GM18861 (cell line): ENCODE data around the gene CDC14B.

Experiments used
- ATAC-seq: cut with Tn5 transposase; IDR thresholded peaks from one replicate; pipeline ENCODE4 v1.9.1; 2021; ENCODE audit not compliant: unreplicated experiment

CDC14B gene

GRCh38 chr9:96486386-96487028, 133.1 kb downstream of the CDC14B start:
- ATAC-seq = no peak

GRCh38 chr9:96485280-96485679, 134.4 kb downstream of the CDC14B start:
- ATAC-seq = no peak

- peak; percentile 86 for ATAC-seq
Observed at GRCh38 chr9:96484521-96484931, 135.1 kb downstream of the CDC14B start.

- no peak for ATAC-seq
Observed at GRCh38 chr9:96483733-96484390, 135.8 kb downstream of the CDC14B start.

DNA sequence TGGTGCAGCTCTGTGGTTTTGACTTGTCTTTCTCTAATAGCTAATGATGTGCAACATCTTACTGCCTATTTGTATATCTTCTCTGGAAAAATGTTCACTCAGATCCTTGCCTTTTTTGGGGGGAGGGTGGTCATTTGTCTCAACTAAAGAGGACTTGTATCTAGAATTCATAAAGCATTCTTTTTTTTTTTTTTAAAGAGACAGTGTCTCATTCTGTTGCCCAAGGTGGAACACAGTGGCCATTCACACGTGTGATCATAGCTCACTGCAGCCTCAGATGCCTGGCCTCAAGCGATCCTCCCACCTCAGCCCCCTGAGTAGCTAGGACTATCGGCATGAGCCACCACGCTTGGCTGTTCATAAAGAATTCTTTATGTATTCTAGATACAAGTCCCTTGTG, 136.4 kb downstream of the CDC14B start:
- ATAC-seq = no peak

GRCh38 chr9:96482476-96482875, 137.2 kb downstream of the CDC14B start:
- ATAC-seq = no peak

DNA sequence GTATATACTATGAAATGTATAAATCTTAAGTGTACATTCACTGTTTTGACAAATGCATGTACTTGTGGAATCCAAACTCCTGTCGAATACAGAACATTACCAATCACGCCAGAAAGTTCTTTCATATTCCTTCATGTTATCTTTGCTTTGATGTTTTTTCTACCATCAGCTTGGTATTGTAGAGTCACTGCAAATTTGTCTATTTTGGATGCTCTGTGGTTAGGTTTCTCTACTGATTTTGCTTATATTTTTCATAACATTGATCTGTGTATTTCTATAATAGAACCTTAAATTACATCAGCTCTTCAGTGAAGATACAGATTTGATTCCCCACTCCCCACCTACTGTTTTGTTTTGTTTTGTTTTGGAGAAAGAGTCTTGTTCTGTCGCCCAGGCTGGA, 138.9 kb downstream of the CDC14B start:
- ATAC-seq = no peak

GRCh38 chr9:96478829-96479371, 140.7 kb downstream of the CDC14B start:
- ATAC-seq = peak; percentile 71

GRCh38 chr9:96476591-96476990, 143.1 kb downstream of the CDC14B start:
- ATAC-seq = no peak

GRCh38 chr9:96476013-96476412, 143.6 kb downstream of the CDC14B start:
- no peak for ATAC-seq

DNA sequence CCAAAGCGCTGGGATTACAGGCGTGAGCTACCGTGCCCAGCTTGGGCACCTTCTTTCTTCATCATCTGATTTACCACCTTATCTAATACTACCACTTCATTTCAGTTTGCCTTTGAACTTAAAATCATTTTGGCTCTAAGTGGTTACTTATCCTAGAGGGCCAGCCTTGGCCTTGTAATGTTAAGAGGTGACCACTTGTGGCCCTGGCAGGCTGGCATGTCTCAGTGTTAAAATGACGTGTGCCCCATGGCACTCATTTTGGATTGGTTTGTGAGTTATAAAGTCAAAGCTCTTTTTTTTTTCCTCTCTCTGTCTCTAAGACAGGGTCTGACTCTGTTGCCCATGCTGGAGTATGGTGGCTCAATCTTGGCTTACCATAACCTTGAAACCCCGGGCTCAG, 151.9 kb downstream of the CDC14B start:
- ATAC-seq = no peak

DNA sequence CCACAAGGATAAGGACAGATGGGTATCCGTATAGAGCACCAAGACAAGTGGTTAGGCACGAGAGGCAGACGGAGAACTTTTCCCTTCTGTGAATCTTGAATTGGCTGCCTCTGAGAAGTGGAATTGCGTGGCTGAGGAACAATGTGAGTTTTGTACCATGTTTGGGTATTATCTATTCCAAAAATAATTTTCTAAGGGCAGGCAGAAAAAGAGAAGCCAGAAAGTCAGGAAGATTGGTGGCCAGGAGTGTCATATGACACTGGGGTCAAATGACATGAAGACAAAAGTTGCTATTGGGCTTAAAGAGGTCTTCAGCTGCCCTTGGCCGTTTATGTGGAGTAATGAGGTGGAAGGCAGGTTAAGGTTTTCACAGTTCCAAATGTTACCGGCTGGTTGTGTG, 155.2 kb downstream of the CDC14B start:
- no peak for ATAC-seq

GRCh38 chr9:96462541-96462940, 157.1 kb downstream of the CDC14B start:
- ATAC-seq = no peak

- ATAC-seq = no peak
Observed at GRCh38 chr9:96461336-96461735, 158.3 kb downstream of the CDC14B start.

DNA sequence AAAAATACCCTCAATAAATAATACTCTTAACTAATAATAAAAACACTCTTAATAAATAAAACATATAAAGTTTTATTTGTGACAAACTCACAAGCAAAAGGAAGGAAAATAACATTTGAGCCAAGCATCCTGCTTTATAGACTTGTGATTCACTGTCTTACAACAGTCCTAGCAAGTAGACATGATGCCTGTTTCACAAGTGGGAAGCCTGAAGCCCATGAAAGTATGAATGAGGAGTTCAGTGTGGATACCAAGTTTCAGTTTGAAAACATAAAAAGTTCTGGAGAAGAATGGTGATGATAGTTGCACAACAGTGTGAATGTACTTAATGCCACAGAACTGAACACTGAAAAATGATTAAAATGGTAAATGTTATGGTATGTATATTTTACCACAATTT, 158.8 kb downstream of the CDC14B start:
- ATAC-seq = no peak

DNA sequence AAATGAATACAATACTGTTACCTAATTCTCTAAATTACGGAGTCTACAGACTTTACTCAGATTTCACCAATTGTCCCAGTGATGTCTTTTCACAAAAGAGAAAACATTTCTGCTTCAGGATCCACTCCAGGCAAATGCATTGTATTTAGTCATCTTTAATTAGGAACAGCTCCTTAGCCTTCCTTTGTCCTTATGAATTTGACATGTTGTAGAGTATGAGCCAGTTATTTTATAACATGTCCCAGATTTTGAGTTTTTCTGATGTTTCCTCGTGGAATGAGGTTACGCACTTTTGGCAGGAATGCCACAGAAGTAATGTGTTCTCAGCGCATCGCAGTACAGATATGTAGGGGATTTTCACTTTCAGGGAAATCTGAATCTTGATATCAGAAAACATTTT, 159.2 kb downstream of the CDC14B start:
- no peak for ATAC-seq

DNA sequence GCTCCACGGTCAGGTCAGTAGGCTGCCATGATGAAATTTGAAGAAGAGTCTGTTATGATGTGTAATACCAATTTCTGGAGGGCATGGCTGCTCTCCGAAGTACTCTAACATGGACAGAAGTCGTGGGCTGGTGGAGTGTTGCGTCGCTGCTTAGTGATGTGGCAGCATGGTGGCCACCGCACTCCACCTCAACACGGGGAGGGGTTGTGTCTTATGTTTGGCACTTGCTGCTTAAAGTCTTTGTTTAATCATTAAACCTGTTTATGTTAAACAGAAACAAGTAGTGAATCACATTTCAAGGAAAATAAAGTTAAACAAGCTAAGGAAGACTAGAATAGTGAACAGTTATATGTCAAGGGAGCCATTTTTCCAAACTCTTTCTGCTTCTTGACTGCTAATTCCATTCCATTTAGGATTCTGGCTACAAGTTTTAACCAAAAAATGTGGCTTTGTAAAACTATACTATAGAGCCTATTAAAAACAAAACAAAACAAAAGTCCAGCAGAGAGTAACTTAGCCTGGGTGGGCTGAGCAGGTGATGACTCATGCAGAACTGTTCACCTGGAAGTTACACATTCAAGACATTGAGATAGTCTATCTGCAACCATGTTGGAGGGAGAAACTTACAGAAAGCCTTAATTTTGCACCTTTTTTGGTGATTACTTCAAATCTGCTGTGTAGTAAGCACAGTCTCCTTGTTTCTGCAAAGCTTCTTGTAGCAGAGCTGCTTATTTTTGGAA, 160.2 kb downstream of the CDC14B start:
- no peak for ATAC-seq

GRCh38 chr9:96458226-96458625, 161.4 kb downstream of the CDC14B start:
- no peak for ATAC-seq

GRCh38 chr9:96457266-96457665, 162.4 kb downstream of the CDC14B start:
- ATAC-seq = no peak

GRCh38 chr9:96453625-96454024, 166.0 kb downstream of the CDC14B start:
- ATAC-seq = no peak

GRCh38 chr9:96450613-96451528, 168.8 kb downstream of the CDC14B start:
- ATAC-seq = no peak
